ENCODE results near the gene TTC39B.

TTC39B gene

DNA sequence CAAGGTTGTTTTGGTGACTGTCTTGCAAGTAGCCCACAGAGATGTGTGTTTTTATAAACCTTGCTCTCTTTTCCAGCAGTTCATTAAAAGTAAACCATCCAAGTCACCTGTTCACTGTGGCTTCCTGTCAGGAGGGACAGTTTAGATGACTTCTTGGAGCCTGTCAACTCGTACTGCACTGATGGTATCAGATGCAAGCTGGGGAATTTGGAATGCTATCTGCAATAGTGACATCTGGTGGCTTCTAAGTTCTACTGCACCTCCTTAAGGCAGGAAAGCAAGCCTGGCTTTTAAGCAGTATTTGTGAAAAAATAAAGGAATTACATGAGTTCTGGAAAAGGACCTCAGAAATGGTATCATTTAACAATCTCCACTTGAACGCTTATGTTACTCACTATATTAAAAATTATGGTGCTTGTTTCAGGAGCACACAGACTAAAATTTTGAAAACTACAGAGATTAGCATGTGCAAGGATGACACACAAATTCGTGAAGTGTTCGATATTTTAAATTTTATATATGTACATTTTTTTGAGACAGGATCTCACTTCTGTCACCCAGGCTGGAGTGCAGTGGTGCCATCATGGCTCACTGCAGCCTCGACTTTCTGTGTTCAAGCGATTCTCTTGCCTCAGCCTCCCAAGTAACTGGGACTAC is 164.0 kb downstream of the TTC39B start:
- Histone ChIP-seq H3K27ac (ENCODE audit: low read length) (no peak overlapping the region), H3K4me1 (ENCODE audit: low read length) (no peaks in the 10 kb centered on the region), H3K9ac (ENCODE audit: low read length) (no peak overlapping the region), H3K9me3 (replicated peaks; ENCODE audit: insufficient read depth, low read length) (no peaks in the 10 kb centered on the region), H2AFZ (ENCODE audit: low read length) (no peak overlapping the region), H4K20me1 (ENCODE audit: insufficient read depth, low read length) (no peaks in the 10 kb centered on the region), H3K9me2 (replicated peaks; ENCODE audit: insufficient read depth, low read length) (no peaks in the 10 kb centered on the region), H3K27me3 (replicated peaks; ENCODE audit: insufficient read depth, low read length) (no peaks in the 10 kb centered on the region), H3K79me2 (ENCODE audit: low read length) (no peaks in the 10 kb centered on the region), H3K36me3 (replicated peaks; ENCODE audit: insufficient read depth, low read length) (no peaks in the 10 kb centered on the region), H3F3A (ENCODE audit: insufficient read depth, low read length) (no peaks in the 10 kb centered on the region), H3K4me3 (ENCODE audit: low read length) (no peak overlapping the region), H3K4me2 (ENCODE audit: low read depth, low read length) (no peak overlapping the region)
- peak; percentile 20 for DNase-seq
- TF ChIP-seq, protein P1, sequence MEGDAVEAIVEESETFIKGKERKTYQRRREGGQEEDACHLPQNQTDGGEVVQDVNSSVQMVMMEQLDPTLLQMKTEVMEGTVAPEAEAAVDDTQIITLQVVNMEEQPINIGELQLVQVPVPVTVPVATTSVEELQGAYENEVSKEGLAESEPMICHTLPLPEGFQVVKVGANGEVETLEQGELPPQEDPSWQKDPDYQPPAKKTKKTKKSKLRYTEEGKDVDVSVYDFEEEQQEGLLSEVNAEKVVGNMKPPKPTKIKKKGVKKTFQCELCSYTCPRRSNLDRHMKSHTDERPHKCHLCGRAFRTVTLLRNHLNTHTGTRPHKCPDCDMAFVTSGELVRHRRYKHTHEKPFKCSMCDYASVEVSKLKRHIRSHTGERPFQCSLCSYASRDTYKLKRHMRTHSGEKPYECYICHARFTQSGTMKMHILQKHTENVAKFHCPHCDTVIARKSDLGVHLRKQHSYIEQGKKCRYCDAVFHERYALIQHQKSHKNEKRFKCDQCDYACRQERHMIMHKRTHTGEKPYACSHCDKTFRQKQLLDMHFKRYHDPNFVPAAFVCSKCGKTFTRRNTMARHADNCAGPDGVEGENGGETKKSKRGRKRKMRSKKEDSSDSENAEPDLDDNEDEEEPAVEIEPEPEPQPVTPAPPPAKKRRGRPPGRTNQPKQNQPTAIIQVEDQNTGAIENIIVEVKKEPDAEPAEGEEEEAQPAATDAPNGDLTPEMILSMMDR (IDR thresholded peaks at IDR 0.05; ENCODE audit: low read length), result peak; percentile 66
- TF ChIP-seq EZH2phosphoT487 (IDR thresholded peaks at IDR 0.05; ENCODE audit: low read length) (no peak), EZH2 (optimal IDR thresholded peaks at IDR 0.05; ENCODE audit: low read depth, low read length) (no peak)

- H3K4me2 ChIP-seq (ENCODE audit: low read depth, low read length), result no peak overlapping the region
- no peak overlapping the region for H3K4me3 ChIP-seq (ENCODE audit: low read length)
- H3K27ac ChIP-seq (ENCODE audit: low read length), result no peak overlapping the region
- H3K9me3 ChIP-seq (replicated peaks; ENCODE audit: insufficient read depth, low read length), result no peaks in the 10 kb centered on the region
- no peaks in the 10 kb centered on the region for H3K79me2 ChIP-seq (ENCODE audit: low read length)
- no peaks in the 10 kb centered on the region for H4K20me1 ChIP-seq (ENCODE audit: insufficient read depth, low read length)
- TF ChIP-seq, protein P1 (IDR thresholded peaks at IDR 0.05; ENCODE audit: low read length), result no peak
- no peak for TF ChIP-seq EZH2phosphoT487 (IDR thresholded peaks at IDR 0.05; ENCODE audit: low read length)
- no peak for TF ChIP-seq EZH2 (optimal IDR thresholded peaks at IDR 0.05; ENCODE audit: low read depth, low read length)
- no peaks in the 10 kb centered on the region for H3K36me3 ChIP-seq (replicated peaks; ENCODE audit: insufficient read depth, low read length)
- H3K9me2 ChIP-seq (replicated peaks; ENCODE audit: insufficient read depth, low read length), result no peaks in the 10 kb centered on the region
- no peaks in the 10 kb centered on the region for H3K4me1 ChIP-seq (ENCODE audit: low read length)
- H2AFZ ChIP-seq (ENCODE audit: low read length), result no peak overlapping the region
- H3K9ac ChIP-seq (ENCODE audit: low read length), result no peak overlapping the region
- no peak for DNase-seq
- no peaks in the 10 kb centered on the region for H3K27me3 ChIP-seq (replicated peaks; ENCODE audit: insufficient read depth, low read length)
- H3F3A ChIP-seq (ENCODE audit: insufficient read depth, low read length), result no peaks in the 10 kb centered on the region
These were observed 167.0 kb downstream of the TTC39B start for GRCh38 chr9:15140051-15140450.

DNA sequence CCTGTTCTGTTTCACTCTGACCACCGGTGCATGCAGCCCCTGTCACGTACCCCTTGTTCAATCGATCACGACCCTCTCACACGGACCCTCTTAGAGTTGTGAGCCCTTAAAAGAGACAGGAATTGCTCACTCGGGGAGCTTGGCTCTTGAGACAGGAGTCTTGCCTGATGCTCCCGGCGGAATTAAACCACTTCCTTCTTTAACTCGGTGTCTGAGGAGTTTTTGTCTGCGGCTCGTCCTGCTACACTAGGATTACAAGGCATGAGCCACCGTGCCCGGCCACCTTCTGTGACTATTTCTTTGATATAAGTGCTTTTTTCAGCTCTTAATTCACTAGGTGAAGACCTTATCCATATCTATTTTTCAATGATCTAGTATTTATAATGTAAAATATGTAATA is 167.5 kb downstream of the TTC39B start:
- Histone ChIP-seq H3K9me3 (replicated peaks; ENCODE audit: insufficient read depth, low read length) (no peaks in the 10 kb centered on the region), H3K4me1 (ENCODE audit: low read length) (no peaks in the 10 kb centered on the region), H4K20me1 (ENCODE audit: insufficient read depth, low read length) (no peaks in the 10 kb centered on the region), H3K4me3 (ENCODE audit: low read length) (no peak overlapping the region), H3K36me3 (replicated peaks; ENCODE audit: insufficient read depth, low read length) (no peaks in the 10 kb centered on the region), H3K27me3 (replicated peaks; ENCODE audit: insufficient read depth, low read length) (no peaks in the 10 kb centered on the region), H3F3A (ENCODE audit: insufficient read depth, low read length) (no peaks in the 10 kb centered on the region), H3K9me2 (replicated peaks; ENCODE audit: insufficient read depth, low read length) (no peaks in the 10 kb centered on the region), H3K79me2 (ENCODE audit: low read length) (no peaks in the 10 kb centered on the region), H3K27ac (ENCODE audit: low read length) (no peak overlapping the region), H3K4me2 (ENCODE audit: low read depth, low read length) (no peak overlapping the region), H3K9ac (ENCODE audit: low read length) (no peak overlapping the region), H2AFZ (ENCODE audit: low read length) (no peak overlapping the region)
- TF ChIP-seq EZH2phosphoT487 (IDR thresholded peaks at IDR 0.05; ENCODE audit: low read length) (no peak), EZH2 (optimal IDR thresholded peaks at IDR 0.05; ENCODE audit: low read depth, low read length) (no peak)
- TF ChIP-seq, protein P1 (IDR thresholded peaks at IDR 0.05; ENCODE audit: low read length), result no peak
- DNase-seq, result no peak

Data from MM.1S (cell line).